Hematopoietic multipotent progenitor cell treated with erythropoietin and hydrocortisone succinate and interleukin-3 and kit ligand, for 17 days (in vitro differentiated cells): ENCODE measurements around the gene GPC6.

Experiments used
- DNase-seq: peaks from one replicate; pipeline ENCODE4 v3.0.0-alpha.2; 2015; ENCODE audit warnings: low spot score

The GPC6 gene

DNA sequence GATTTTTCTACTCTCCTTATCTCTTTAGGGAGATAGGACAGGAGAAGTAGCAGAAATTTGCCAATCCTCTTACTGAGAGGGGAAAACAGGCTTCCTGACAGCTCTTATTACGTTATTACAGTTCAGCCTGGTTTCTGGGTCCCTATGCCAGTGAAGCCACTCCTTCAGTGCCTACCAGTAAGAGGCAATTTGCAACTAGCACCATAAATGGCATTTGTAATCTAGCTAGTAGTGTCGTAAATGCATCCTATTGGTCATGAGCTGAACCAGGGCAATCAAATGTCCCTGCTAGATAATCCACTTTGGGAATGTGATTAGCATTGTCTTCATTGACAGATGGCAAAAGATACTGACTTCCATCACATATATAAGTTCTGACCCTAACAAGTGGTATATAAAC, 824.1 kb downstream of the GPC6 start:
- no peak for DNase-seq

DNA sequence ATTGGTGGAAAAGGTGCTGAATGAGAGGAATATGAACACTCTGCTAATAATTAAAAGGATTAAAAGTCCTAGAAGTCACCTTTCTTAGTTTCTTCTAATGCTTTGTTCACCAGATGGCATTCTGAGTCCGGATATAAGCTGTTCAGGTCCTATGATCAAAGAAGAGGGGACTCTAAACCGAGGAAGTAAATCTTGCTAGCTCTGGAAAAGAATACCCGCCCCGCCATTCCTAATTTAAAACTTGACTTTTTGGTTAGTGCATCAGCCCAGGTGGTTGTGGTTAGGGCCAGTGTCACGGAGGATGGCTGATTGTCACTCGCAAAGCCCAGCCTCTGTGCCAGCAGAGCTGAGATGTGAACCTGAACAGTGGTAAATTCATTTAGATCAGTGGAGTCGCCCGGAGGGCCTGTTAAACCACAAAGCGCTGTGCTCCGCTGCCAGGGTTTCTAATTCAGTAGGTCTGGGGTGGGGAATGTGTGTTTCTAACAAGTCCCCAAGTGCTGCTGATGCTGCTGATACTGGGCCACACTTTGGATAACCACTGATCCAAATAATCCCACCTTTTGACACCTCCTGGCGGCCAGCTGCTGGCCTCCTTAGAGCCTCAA, 827.5 kb downstream of the GPC6 start:
- no peak for DNase-seq

DNA sequence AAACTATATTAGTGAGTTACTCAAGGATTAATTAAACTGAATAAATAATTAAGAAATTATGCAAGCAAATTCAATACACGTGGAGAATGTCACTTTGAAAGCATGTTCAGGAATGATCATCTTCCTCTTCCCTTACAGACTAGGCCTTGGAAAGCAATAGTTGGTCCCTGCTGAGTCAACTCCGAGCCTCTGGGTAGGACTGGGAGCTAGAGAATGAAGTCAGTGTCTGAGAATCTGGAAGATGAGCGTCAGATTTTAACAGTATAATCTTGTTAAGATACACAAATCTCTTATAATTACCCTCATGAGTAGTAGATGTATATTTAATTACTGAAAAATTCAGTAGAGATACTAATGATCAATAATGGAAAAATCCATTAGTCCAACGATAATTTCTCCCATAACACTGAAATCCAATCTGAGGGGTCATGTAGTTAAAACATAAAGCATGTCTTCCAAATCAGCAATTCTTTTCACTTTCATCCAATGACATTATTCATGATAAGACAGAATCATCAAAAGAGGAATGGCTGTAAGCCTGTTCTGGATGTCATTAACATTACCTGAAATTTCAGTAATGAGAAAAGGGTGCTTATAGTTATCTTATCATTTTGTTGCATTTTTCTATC, 829.9 kb downstream of the GPC6 start:
- no peak for DNase-seq

DNA sequence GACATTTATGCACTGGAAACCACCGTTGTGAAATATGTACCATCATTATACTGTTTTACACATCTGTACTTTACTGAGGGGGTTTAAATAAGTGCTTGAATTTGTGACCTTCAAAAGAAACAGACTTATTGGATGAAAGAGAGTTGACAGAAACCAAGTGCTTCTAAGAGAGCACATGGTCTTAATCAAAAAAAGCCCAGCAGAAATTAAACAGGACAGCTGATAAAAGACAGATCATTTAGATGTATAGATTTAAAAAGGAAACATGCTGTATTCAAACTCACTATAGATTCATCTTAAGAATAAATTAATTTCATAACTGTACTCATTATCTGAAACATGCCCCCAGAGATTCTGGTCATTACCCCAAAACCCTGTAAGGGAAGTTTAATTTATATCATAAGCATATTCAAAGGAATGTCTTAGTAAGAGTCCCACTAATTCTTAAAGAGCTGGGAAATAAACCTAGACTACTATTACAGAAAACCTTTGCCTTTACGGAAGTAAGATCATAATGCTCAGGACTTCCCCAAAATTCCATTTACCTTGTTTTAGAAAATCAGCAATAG, 831.1 kb downstream of the GPC6 start:
- DNase-seq: no peak

DNA sequence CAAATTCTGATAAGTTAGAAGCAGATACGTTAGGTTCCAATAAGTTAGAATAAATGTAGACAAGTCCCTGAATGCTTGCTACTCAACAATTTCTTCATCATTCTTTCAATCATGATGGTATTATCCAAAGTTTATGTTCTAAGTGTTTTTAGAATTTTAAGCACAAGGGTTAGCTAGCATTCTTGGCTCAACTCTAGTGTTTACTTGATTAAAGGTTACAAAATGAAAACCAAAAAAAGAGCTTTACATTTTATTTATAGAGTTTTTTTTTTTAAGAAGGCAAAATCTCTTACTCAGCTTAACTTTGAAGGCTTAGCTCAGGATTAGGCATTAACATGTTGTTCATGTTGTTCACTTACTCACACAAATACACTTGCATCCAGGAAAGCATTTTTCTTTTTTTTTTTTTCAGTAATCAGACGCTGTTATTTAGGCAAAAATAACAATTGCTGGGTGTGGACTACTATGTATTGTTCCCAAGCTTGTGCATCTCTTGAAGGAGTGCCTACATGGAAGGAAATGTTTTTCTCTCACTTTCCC, 832.3 kb downstream of the GPC6 start:
- DNase-seq: no peak

DNA sequence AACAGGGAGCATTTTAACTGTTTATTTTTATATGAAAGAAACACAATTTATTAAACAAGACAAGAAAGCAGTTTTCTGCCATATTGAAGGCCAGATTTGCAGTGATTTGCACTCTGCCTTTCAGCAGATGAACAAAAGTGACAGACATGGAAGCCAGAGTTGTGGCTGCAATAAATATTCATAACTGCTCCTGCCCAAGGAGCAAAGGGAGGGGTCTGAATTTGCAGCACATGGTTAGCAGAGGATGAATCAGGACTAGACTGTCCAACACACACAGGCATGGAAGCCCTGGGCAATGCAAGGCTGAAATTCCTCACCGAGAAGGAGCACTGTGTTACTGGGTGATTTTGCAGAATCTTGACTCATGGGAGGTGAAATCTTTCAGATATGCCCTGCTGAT, 834.7 kb downstream of the GPC6 start:
- DNase-seq: no peak

DNA sequence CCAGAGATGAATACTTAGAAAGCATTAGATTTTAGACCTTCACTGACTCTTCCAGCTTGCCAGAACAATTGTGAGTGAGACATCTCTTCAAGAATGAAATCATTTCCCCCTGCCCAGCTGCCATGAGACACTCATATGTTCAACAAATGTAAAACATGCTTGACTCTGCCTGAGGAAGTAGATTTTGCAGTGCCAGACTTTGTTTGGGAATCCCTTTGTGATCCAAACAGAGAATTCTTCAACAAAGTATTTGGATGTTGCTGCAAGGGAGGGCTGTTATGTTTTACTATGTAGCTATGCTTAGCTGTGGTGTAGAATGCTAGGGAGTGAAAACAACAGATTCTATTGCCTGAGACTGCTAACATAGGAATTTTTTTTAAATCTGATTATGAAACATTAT, 836.5 kb downstream of the GPC6 start:
- no peak for DNase-seq

DNA sequence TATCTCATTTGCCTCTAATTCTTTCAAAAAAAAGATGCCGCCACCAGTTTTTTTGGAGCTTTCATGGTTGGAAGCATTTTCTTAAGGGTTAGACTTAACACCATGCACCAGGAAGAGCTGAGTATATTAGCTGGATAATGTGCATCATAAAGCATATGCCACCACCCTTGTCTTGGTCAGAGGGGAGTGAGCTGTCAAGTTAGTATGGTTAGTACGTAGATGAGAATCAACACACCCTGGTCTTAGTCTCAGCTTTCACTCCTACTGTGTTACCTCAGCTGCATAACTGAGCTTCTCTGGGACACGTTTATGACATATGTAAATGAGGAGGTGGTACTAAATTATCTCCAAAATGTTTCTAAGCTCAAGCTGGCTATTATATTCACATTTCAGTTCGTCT, 837.2 kb downstream of the GPC6 start:
- no peak for DNase-seq

DNA sequence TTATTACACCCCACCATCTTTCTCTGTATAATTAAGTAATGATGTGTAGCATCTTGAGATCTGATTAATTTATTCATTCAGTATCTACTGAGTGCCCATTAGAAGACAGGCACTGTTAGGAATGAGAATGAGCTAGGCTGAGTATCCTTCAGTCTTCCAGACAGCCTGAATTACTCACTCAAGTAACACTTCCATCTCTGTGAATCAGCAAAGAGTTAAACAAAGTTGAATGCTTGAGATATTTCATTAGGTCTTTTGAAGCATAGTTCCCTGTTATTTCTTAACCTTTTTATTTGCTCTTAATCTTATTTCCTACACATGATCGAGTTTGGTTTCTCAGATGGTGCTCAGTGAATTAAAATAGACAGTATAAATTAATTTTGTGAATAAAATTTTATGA, 839.1 kb downstream of the GPC6 start:
- no peak for DNase-seq

DNA sequence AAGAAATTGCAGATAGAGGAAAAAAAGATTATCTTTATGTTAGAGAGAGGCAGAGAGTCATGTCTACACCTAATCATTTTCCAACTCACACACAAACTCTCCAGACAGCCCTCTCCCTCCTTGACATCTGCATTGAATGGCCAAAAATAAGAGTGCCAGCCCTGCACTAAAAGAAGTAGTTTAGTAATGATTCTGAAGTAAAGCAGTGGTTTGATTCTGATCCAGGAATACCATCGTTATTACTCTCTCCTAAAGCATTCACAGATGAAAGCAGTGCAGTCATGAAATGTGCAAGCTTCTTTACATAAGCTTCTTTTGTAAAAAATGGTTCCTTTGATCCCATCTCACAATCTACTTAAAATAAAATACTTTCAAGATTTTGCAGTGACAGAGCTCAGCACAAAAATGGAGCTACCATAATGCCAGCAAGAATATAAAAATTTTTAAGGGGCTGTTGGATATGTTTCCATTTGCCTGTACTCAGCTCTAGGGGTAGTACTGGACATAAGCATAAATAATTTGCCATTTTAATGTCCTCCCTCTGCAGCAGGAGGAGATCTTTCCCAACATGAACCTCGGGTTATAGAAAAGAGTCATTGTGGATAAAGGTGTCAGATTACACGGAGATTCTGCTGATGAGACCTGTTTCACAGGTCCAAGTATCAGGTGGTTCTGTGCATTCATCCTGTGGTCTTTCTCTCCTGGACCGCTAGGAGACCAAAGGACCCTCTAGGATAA, 846.6 kb downstream of the GPC6 start:
- DNase-seq: no peak

DNA sequence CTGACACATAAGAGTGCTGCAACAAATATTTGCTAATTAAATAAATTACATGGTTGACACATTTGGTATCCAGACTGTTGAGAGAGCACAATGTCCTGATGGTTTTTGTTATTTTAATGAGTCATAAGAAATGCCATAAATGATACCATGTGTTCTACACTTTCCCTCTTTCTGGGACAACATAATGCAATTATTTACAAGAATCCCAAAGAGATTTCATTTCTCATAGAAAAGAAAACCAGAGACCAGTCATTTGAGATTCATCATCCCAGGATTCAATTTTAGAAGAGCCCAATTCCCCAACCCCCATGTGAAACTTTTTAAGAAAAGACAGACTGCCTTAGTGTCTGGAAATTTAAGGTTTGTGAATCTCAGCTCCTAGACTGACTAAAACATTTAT, 853.3 kb downstream of the GPC6 start:
- no peak for DNase-seq

DNA sequence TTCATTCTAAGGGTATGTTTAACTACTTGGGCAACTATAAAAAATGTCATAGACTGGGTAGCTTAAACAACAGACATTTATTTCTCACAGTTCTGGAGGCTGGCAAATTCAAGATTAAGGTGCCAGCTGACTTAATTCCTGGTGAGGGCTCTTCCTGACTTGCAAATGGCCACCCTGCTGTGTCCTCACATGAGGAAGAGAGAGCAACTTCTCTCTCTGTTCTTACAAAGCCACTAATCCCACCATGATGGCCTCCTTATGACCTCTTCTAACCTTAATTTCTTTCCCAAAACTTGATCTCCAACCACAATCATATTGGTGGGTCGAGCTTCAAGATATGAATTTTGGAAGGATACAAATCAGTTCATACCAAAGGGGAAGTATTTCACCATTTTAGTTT, 853.9 kb downstream of the GPC6 start:
- no peak for DNase-seq

DNA sequence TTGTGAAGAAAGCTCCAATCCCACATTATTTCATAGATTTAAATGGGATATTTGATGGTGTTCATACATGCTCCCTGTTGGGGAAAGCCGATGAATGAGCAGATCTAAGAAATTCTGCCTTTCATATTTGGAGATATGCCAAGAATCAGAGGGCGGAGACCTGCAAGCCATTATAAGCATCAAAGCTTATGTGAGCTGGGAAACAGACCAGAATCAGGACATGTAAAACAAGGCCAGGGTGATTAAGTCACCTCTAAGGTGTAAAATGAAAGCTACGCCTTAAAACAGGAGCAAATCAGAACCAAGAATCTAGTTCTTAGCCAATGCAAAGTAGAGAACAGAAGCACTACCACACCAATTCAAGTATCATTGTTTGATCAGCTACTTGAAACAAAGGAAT, 860.5 kb downstream of the GPC6 start:
- no peak for DNase-seq

DNA sequence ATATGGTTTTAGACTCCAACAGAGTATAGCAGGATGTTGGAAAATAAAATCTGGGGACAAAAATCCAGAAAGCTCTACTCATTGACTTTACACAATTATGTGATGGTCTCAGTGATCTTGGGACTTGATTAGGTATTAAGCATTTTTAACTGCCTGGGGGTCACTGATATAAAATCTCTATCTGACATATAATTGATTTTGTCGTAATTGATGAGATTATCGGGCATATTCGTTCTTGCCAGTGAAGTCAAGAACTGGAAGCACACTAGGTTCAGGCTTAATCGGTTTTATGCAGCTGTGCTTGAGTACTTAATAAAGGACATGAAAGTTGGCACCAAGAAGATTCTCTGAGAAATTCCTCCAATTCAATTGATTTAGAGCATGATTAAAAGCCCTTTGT, 862.1 kb downstream of the GPC6 start:
- DNase-seq: no peak

DNA sequence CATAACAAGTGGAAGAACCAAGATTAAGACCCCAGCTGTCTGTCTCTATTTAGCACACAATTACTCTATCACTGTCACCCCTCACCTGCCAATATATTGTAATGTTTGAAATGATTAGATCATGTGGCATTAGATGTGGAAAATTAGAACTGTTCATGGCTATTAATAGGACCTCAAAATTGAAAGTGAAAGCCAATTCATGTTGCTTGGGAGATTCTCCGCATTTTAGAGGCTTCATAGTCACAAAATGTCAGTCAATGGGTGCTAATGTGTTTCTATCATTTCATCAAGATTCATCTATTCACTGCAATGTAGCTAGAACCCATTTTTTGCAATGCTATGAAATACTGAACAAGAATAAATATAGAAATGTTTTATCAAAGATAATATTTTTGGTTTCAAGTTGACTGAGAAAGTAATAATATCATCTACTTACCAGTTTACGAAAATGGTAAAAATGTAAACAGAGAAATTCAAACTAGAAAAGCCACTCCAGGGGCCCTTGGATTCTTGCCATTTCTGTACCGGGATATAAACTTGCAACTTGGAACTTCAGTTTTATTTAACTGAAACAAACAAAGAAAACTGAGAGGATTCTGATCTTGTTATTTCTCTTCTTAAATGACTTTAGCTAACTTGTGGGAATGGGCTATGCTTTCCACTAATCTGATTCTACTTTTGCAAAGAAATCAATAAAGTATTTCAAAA, 864.3 kb downstream of the GPC6 start:
- DNase-seq: no peak

DNA sequence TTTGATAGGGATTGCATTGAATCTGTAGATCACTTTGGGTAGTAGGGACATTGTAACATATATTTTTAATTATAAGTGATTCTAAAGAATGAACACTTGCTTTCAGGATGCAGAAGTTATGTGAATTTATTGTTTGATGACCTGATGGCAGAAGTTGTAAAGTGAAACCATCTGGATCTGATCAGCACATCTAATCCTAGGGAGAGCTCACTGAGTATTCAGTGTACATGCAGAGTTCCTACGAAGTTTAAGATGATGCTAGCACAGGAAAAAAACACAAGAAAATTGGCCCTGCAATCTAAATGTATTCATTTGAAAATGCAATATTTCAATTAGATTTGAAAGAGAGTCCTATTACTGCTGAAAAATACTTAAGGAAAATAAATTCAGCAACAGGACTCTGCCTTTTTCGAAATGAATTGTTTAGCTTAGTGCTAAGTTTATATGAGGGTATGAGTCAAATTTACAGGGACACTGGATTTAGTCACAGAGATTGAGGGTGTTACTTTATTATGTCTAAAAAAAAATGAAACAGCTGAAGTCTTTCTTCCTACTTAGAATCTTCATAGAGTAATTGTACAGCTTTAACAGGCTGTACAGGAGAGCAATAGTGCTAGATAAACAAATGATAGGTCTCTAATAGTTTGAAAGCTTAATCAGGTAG, 867.2 kb downstream of the GPC6 start:
- DNase-seq: no peak

DNA sequence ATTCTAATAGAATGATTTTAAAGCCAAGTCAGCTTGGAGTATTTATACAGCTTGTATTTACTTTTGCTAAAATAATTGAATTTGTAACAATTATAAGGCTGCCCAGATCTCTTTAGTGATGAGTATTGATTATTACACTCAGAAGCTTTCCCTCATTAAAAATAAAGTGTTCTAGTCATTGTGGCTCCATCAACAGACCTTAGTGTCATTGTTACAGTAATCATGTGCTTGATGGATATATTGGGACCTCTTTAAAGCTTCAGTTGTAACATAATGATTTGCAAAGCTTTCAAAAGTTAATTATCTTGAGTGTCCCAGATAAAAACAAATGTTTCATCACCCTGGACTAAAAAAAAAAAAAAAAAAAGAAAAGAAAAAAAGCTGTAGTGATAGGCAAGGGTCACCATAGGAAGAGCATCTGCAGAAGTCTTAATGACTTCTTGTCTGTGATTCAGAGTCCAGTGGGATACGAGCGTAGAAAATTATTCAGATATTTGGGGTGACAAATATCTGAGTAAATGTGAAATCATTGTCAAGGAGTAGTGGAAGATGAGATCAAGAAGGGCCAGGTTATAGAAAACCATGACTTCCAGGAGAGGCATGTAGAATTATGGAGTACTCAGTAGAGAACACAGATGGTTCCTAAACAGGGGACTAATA, 883.2 kb downstream of the GPC6 start:
- no peak for DNase-seq

DNA sequence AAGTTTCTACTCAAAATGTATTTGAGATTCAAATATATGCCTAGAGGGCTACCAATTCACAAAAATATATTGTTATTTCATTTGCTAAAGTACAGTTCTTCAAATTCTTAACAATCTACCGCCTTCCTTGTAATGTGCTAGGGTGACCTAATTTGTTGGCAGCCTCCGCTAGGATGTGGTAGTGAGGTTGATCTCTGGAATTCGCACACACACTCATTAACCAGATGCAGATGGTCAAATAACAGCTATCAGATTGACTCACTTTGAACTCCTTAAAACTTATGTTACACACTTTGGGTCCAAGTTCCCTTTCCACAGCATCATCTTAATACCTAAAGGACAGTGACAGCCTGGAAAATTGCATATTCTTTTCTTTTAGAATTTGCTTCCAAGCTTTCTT, 885.6 kb downstream of the GPC6 start:
- DNase-seq: no peak

DNA sequence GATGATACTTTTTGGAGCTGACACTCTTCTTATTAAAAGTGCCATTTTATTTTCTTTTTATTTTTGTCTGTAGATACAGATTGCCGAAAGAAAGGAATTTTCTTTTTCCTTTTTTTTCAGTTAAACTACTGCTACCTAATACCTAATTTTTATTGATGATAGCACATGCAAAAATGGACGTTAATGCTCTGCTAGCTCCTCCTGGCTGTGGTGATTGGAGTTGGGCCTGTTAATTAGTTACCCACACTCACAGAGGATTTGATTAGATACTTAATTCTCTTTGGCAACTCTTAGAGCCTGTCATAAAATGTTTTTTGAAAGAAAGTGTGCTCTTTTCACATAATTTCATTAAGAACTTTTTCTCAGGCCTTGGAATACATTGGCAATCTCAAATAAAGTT, 886.1 kb downstream of the GPC6 start:
- DNase-seq: no peak

DNA sequence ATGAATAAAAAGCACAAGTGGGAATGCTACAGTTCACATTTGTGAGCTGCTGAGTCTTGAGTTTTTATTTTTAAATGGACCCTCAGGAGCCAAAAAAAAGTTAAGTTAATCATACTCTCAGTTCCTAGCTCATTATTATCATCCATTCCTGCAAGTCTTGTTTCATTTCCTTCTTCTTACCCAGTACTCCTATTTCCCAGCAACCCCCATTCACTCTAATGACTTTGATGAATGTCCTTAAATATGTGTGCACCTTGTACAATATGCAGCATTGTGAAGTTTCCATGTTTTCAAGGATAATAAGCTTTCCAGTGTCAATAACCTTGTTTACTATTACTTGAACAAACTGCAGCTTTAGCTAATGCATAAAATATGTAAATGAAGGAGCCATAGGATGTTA, 886.6 kb downstream of the GPC6 start:
- DNase-seq: no peak

DNA sequence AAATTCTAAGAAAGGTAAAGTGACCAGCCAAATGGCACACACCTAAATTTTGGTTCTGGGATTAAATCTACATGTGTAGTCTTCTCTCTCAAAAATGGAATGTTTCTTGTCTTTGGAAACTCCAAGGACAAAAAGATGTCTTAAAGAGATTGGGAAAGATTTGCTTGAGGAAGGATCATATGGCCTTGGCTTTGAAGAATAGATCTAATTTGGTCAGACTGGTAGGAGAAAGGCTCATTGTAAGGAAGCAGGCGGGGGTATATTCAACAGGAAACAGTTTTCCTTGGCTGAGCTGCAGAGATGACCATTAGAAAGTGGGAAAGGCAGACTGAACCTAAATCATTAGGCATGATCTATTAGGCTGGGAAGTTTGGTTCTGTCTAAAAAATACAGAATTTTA, 887.6 kb downstream of the GPC6 start:
- no peak for DNase-seq
